ENCODE measurements around the gene CCNH.

DNA sequence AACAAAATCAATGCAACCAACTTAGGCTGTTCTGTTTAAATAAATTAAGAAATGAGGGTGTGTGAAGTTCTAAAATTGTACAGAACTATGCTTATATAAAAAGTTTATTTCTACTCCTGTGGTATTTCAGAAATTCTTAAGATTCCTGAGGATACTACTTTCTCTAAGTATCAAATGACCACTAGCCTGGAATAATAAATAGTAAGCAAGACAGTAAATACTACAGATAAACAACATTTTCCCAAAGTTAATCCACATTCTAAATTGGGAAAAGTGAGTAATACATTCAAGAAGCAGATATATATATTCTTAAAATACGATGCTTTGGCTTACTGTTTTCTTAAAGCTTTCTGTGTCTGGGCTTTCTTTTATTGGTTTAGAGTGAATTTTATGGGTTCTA is 29.5 kb downstream of the CCNH start:
- TF ChIP-seq POLR2A (IDR thresholded peaks at IDR 0.05; ENCODE audit: extremely low read depth, insufficient read length), result no peak
- TF ChIP-seq, protein P1, sequence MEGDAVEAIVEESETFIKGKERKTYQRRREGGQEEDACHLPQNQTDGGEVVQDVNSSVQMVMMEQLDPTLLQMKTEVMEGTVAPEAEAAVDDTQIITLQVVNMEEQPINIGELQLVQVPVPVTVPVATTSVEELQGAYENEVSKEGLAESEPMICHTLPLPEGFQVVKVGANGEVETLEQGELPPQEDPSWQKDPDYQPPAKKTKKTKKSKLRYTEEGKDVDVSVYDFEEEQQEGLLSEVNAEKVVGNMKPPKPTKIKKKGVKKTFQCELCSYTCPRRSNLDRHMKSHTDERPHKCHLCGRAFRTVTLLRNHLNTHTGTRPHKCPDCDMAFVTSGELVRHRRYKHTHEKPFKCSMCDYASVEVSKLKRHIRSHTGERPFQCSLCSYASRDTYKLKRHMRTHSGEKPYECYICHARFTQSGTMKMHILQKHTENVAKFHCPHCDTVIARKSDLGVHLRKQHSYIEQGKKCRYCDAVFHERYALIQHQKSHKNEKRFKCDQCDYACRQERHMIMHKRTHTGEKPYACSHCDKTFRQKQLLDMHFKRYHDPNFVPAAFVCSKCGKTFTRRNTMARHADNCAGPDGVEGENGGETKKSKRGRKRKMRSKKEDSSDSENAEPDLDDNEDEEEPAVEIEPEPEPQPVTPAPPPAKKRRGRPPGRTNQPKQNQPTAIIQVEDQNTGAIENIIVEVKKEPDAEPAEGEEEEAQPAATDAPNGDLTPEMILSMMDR (IDR thresholded peaks at IDR 0.05; ENCODE audit: low read depth, low read length), result no peak
- TF ChIP-seq, protein P2, sequence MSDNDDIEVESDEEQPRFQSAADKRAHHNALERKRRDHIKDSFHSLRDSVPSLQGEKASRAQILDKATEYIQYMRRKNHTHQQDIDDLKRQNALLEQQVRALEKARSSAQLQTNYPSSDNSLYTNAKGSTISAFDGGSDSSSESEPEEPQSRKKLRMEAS (IDR thresholded peaks at IDR 0.05; ENCODE audit: low read depth, low read length), result no peak
